Ascending aorta (tissue), 2 donors: ENCODE data around the gene ATXN7L1. TPM values are rescaled to one million over a fixed set of nuclear protein-coding genes. Genes with fewer than 3 reads are reported as not detected.

Experiments
- DNase-seq, 2 donors: peaks; one replicate each; pipeline ENCODE4 v3.0.0-alpha.2; 2019; ENCODE audit warnings: low spot score in 2 of 2
- H3K27ac ChIP-seq, 2 donors: fragments of 200-600 bp; sonication (generic); one replicate each; pipeline ENCODE4 v1.5.1; 2016 to 2017; ENCODE audit warnings: mild to moderate bottlenecking in 1 of 2
- H3K27me3 ChIP-seq: fragments of 200-600 bp; sonication (generic); one replicate; pipeline ENCODE4 v1.5.1; 2017
- H3K36me3 ChIP-seq, 2 donors: fragments of 200-600 bp; sonication (generic); one replicate each; pipeline ENCODE4 v1.5.1; 2016
- H3K4me1 ChIP-seq, 2 donors: fragments of 200-600 bp; sonication (generic); one replicate each; pipeline ENCODE4 v1.5.1; 2016 to 2017; ENCODE audit warnings: mild to moderate bottlenecking in 1 of 2
- H3K4me3 ChIP-seq, 2 donors: fragments of 200-600 bp; sonication (generic); one replicate each; pipeline ENCODE4 v1.5.1; 2016 to 2017; ENCODE audit warnings: mild to moderate bottlenecking in 1 of 2
- H3K9me3 ChIP-seq, 2 donors: fragments of 200-600 bp; sonication (generic); one replicate each; pipeline ENCODE4 v1.5.1; 2016
- CTCF ChIP-seq, 3 experiments: fragments of 200-600 bp in 2 of 3; fragments of 450-650 bp in 1 of 3; sonication (generic) in 2 of 3; IDR thresholded peaks; one replicate each; pipeline ENCODE4 v1.5.1; 2016 to 2019; ENCODE audit warnings: antibody characterized with exemption in 3 of 3, mild to moderate bottlenecking in 1 of 3, moderate library complexity in 1 of 3
- intact Hi-C: fragments of 100-400 bp; cut with DNase I; formaldehyde crosslinking; loops from one replicate; pipeline ENCODE4 v1.15.1; 2023
- total RNA-seq: library from RNA; depleted of rRNA; stranded (reverse); fragments of >200 nt; gene quantifications from one replicate; pipeline ENCODE4 v1.1.0, GENCODE V29; 2016

The ATXN7L1 gene
- total RNA-seq, 1 donor from 2014 or later = 7.5 TPM

GRCh38 chr7:105674200-105674920 lies 202.0 kb downstream of the ATXN7L1 start:
- H3K4me3 ChIP-seq = no peak overlapping the region
- no peak overlapping the region for H3K27ac ChIP-seq
- no peaks in the 10 kb centered on the region for H3K36me3 ChIP-seq
- H3K9me3 ChIP-seq = no peaks in the 10 kb centered on the region
- peaks cover 0 to 8% of the 10 kb centered on the region in 2 donors for H3K4me1 ChIP-seq
- TF ChIP-seq CTCF (IDR thresholded peaks at IDR 0.05) = no peak
- intact Hi-C loops = no loop called here
- DNase-seq = no peak
- no peaks in the 10 kb centered on the region for H3K27me3 ChIP-seq

GRCh38 chr7:105673367-105674084 lies 202.9 kb downstream of the ATXN7L1 start:
- peaks cover 0 to 5% of the 10 kb centered on the region in 2 donors for H3K4me1 ChIP-seq
- intact Hi-C loops = no loop called here

GRCh38 chr7:105672801-105673200 lies 203.6 kb downstream of the ATXN7L1 start:
- intact Hi-C loops = no loop called here
- H3K4me3 ChIP-seq = no peak overlapping the region
- no peak for TF ChIP-seq CTCF (IDR thresholded peaks at IDR 0.05)
- no peak overlapping the region for H3K27ac ChIP-seq
- DNase-seq = no peak
- no peaks in the 10 kb centered on the region for H3K4me1 ChIP-seq
- H3K36me3 ChIP-seq = no peaks in the 10 kb centered on the region
- H3K9me3 ChIP-seq = no peaks in the 10 kb centered on the region
- H3K27me3 ChIP-seq = no peaks in the 10 kb centered on the region

More at GRCh38 chr7:105673367-105674084, 202.9 kb downstream of the ATXN7L1 start:
- no peaks in the 10 kb centered on the region for H3K36me3 ChIP-seq
- no peak for DNase-seq
- no peak overlapping the region for H3K4me3 ChIP-seq
- no peaks in the 10 kb centered on the region for H3K9me3 ChIP-seq
- no peak overlapping the region for H3K27ac ChIP-seq
- H3K27me3 ChIP-seq = no peaks in the 10 kb centered on the region
- no peak for TF ChIP-seq CTCF (IDR thresholded peaks at IDR 0.05)

GRCh38 chr7:105666324-105666723 lies 210.1 kb downstream of the ATXN7L1 start:
- intact Hi-C loops = no loop called here
- no peaks in the 10 kb centered on the region for H3K4me1 ChIP-seq

GRCh38 chr7:105665684-105666083 lies 210.7 kb downstream of the ATXN7L1 start:
- Histone ChIP-seq H3K9me3 (no peaks in the 10 kb centered on the region), H3K4me1 (no peaks in the 10 kb centered on the region), H3K27ac (no peak overlapping the region), H3K27me3 (no peaks in the 10 kb centered on the region), H3K36me3 (peaks cover 7 to 31% of the 10 kb centered on the region in 2 donors), H3K4me3 (no peak overlapping the region)
- intact Hi-C loops = no loop called here
- no peak for TF ChIP-seq CTCF (IDR thresholded peaks at IDR 0.05)
- DNase-seq = no peak

More at GRCh38 chr7:105666324-105666723, 210.1 kb downstream of the ATXN7L1 start:
- Histone ChIP-seq H3K36me3 (peaks cover 7 to 27% of the 10 kb centered on the region in 2 donors), H3K27me3 (no peaks in the 10 kb centered on the region), H3K27ac (no peak overlapping the region), H3K4me3 (no peak overlapping the region), H3K9me3 (no peaks in the 10 kb centered on the region)
- TF ChIP-seq CTCF (IDR thresholded peaks at IDR 0.05) = no peak
- no peak for DNase-seq
